NB4 (cell line): ENCODE results near the gene CXCL13.

Source experiments
- CTCF ChIP-seq: IDR thresholded peaks from one replicate; pipeline ENCODE4 v1.5.1; 2012; ENCODE audit warnings: low read depth, low read length
- MAX ChIP-seq: IDR thresholded peaks from 2 replicates; pipeline ENCODE4 v1.6.1; 2011; ENCODE audit warnings: low read depth, low read length
- MYC ChIP-seq: IDR thresholded peaks from 2 replicates; pipeline ENCODE4 v1.6.1; 2011; ENCODE audit warnings: low read depth, low read length
- POLR2A ChIP-seq: IDR thresholded peaks from 2 replicates; pipeline ENCODE4 v1.6.1; 2011; ENCODE audit warnings: mild to moderate bottlenecking; ENCODE audit not compliant: insufficient read length; ENCODE audit errors: extremely low read depth

- TF ChIP-seq CTCF (no peak), POLR2A (no peak), MAX (no peak), MYC (no peak)
Observed at GRCh38 chr4:77576351-77576750, 29.3 kb upstream of the CXCL13 start.
